ENCODE measurements around the gene ADAMTS3.

The ADAMTS3 gene

DNA sequence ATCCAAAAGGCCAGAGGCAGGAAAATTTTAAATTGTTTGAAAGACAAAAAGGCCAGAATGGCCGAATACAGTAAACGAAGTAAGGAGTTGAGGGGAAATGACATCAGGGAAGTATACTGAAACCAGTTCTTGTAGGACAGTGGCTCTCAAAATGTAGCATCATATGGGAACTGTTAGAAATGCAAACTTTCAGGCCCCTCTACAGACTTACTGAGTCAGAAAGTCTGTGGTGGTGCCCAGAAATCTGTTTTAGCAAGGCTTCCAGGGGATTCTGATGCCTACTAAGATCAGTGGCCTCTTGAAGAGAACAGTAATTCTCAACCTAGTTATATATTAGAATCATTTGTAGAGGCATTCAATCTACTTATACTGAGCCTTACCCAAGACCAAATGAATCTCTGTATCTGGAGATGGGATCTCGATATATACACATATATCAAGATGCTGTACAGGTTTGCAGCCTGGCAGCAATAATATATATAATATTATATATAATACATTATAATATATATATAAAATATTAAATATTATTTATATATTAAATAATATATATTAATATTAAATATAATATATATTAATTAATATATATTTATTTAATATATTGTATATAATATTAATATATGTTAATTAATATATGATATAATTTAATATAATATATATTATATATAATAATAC, 39.7 kb downstream of the ADAMTS3 start:
- Mint-ChIP-seq H3K4me1 (ENCODE audit: low read depth) (no peaks in the 10 kb centered on the region), H3K27me3 (no peaks in the 10 kb centered on the region), H3K27ac (no peak overlapping the region), H3K36me3 (ENCODE audit: low read depth) (no peaks in the 10 kb centered on the region), H3K9me3 (no peaks in the 10 kb centered on the region), H3K4me3 (no peak overlapping the region)
- intact Hi-C loops (cut with micrococcal nuclease): no loop called here

DNA sequence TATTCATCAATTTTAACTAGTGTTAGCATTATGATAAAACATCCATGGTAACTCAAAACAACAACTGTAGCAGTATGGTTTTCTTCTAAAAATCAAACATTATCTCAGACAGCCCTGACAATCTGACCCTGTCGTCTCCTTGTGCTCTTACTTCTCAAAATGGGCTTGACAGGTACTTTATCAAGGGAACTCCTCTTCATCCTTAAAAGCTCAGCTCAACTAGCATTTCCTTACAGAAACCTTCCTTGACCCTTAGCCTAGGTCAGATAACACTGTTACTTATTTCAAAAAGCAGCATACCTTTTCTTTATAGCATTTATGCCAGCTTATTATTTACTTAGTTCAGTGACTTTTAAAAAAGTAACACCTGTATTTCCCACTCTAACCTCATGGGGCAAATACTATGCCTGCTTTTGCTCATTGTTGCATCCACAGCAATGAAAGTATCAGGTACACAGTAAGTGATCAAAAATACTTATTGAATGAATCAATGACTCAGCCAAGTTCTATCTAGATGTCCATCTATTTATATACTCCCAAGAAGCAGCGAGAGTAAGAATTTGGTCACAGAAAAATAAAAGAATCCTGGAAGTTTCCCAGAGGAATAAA, 41.9 kb downstream of the ADAMTS3 start:
- H3K9me3 Mint-ChIP-seq: no peaks in the 10 kb centered on the region
- H3K4me3 Mint-ChIP-seq: no peak overlapping the region
- intact Hi-C loops (cut with micrococcal nuclease): no loop called here
- no peaks in the 10 kb centered on the region for H3K4me1 Mint-ChIP-seq (ENCODE audit: low read depth)
- no peak overlapping the region for H3K27ac Mint-ChIP-seq
- H3K27me3 Mint-ChIP-seq: no peaks in the 10 kb centered on the region
- no peaks in the 10 kb centered on the region for H3K36me3 Mint-ChIP-seq (ENCODE audit: low read depth)

DNA sequence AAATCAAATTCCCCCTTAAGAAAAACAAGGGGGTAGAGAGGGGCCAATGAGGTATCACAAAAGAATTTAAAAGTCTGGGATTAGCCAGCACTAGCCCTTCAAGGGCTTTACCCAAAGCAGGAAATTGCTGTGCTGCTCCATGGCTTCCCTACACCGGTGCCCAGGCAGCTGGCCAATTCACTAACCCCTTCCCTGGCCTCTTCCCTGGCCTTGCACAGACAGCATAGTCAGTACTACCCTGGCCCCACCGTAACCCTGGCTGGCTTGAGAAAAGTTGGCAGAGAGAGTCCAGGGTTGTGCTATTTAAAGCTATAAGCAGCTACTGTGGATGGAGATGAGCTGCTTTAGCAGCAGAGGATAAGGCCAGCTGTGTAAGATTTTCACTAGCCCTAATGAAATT, 43.1 kb downstream of the ADAMTS3 start:
- Mint-ChIP-seq H3K4me3 (no peak overlapping the region), H3K9me3 (peaks cover 3% of the 10 kb centered on the region), H3K4me1 (ENCODE audit: low read depth) (no peaks in the 10 kb centered on the region), H3K27ac (no peak overlapping the region), H3K27me3 (no peaks in the 10 kb centered on the region), H3K36me3 (ENCODE audit: low read depth) (no peaks in the 10 kb centered on the region)
- intact Hi-C loops (cut with micrococcal nuclease): no loop called here

DNA sequence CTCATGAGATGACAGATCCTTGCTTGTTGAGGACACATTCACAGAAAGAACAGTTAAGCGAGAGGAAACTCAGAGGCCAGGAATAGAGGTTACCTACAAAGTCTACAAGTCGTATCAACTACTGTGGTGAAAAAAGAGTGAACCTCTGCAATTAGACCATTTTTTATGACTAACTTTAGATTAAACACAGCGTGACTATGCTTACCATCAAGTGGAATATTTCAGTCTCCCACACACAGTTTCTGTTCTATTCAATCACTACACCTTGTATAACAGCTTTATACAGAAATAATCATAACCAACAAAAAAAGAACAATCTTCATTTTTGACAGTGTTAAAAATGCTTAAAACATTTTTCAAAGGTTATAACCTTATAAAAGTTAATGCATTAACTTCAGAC, 46.6 kb downstream of the ADAMTS3 start:
- Mint-ChIP-seq H3K27ac (no peak overlapping the region), H3K27me3 (no peaks in the 10 kb centered on the region), H3K36me3 (ENCODE audit: low read depth) (no peaks in the 10 kb centered on the region), H3K4me3 (no peak overlapping the region), H3K9me3 (peaks cover 18% of the 10 kb centered on the region), H3K4me1 (ENCODE audit: low read depth) (no peaks in the 10 kb centered on the region)
- intact Hi-C loops (cut with micrococcal nuclease): no loop called here

DNA sequence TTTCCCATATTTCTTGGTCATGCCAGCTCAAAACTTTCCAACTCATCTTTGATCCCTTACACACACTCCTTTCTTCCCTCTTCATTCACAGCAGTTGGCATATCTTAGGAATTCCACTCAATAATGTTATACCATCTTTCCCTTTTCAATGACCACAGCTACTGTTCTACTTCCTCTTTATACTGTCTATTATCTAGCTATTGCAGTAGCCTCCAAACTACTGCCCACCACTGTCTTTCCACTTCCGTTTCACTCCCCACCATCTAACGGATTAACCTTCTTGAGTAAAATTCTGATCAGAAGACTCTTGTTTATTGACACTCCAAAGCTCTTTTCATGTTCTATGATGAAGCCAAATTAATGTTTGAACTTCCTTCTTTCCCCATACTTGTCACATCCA, 55.8 kb downstream of the ADAMTS3 start:
- H3K27ac Mint-ChIP-seq: no peak overlapping the region
- no peaks in the 10 kb centered on the region for H3K27me3 Mint-ChIP-seq
- H3K4me3 Mint-ChIP-seq: no peak overlapping the region
- intact Hi-C loops (cut with micrococcal nuclease): no loop called here
- H3K36me3 Mint-ChIP-seq (ENCODE audit: low read depth): no peaks in the 10 kb centered on the region
- H3K9me3 Mint-ChIP-seq: peaks cover 1% of the 10 kb centered on the region
- no peaks in the 10 kb centered on the region for H3K4me1 Mint-ChIP-seq (ENCODE audit: low read depth)

DNA sequence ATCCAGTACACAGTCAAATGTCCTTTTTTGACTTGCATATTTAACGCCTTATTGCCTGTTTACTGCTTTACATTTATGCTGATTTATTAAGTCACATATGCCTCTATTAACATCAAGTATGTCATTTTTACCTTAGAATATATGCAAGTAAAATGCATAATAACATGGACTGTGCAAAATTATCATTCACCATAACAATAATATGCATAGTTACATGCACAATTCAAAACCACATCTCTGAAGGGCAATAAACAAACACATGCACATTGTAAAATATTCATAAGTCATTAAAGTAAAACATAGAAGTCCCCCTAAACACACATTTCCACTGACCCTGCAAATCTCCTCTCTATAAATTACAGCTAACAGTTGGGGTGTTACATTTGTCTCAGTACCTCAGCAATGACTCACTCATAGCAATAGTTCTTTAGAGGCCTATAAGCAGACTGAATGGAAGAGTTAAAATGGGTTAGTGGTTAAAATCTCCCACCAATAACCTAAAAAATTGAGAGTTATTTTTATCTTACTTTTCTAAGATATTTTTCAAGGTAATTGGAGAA, 61.1 kb downstream of the ADAMTS3 start:
- no peaks in the 10 kb centered on the region for H3K4me1 Mint-ChIP-seq (ENCODE audit: low read depth)
- H3K27me3 Mint-ChIP-seq: no peaks in the 10 kb centered on the region
- intact Hi-C loops (cut with micrococcal nuclease): loop anchor here (5.0 kb wide), 1 partner anchor 509 kb away; no protein-coding TSS in a partner anchor
- no peak overlapping the region for H3K4me3 Mint-ChIP-seq
- H3K27ac Mint-ChIP-seq: no peak overlapping the region
- no peaks in the 10 kb centered on the region for H3K9me3 Mint-ChIP-seq
- H3K36me3 Mint-ChIP-seq (ENCODE audit: low read depth): no peaks in the 10 kb centered on the region

DNA sequence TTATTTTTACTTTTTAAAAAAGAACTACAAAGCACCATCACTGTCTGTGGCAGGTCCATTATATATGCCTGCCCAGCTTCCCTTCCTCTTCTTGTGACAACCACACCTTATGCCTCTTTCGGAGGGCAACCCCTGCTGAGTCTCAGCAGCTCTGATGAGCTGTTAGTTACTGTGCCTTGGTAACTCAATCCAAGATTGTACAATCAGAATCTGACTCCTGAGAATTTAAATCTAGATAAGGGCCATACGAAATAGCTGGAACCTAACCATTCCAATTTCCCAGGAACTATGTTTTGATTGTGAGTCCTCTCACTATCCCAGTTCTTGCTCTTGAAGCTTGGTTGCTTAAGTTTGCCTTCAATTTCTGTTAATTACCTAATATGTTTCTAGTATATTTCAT, 61.9 kb downstream of the ADAMTS3 start:
- intact Hi-C loops (cut with micrococcal nuclease): loop anchor here (5.0 kb wide), 1 partner anchor 510 kb away; no protein-coding TSS in a partner anchor
- Mint-ChIP-seq H3K4me3 (no peak overlapping the region), H3K27ac (no peak overlapping the region)

DNA sequence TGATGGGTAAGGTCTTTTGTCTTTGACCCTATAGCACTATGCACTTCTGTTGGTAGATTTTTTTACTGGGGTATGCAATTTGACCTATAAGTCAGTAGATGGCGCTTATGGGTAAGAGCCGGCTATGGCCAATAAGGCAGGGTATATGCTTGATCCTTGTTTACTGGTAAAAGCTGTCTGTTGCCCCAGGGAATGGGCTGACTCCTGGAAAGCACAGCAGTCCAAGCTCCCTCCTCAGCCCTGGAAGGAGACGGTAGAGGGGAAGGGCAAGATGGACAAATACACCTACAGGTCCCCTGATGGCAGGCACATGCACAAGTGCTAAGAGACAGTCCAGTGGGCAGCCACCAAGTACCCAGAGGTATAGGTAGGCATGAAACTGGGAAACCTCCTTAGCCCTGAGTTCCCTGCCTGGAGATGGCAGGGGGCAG, 63.7 kb downstream of the ADAMTS3 start:
- no peaks in the 10 kb centered on the region for H3K27me3 Mint-ChIP-seq
- H3K4me1 Mint-ChIP-seq (ENCODE audit: low read depth): no peaks in the 10 kb centered on the region
- no peaks in the 10 kb centered on the region for H3K36me3 Mint-ChIP-seq (ENCODE audit: low read depth)
- H3K27ac Mint-ChIP-seq: no peak overlapping the region
- no peaks in the 10 kb centered on the region for H3K9me3 Mint-ChIP-seq
- no peak overlapping the region for H3K4me3 Mint-ChIP-seq
- intact Hi-C loops (cut with micrococcal nuclease): loop anchor here (5.0 kb wide), 1 partner anchor 512 kb away; no protein-coding TSS in a partner anchor

More for the DNA sequence above, 61.9 kb downstream of the ADAMTS3 start:
- Mint-ChIP-seq H3K27me3 (no peaks in the 10 kb centered on the region), H3K9me3 (no peaks in the 10 kb centered on the region), H3K4me1 (ENCODE audit: low read depth) (no peaks in the 10 kb centered on the region), H3K36me3 (ENCODE audit: low read depth) (no peaks in the 10 kb centered on the region)

DNA sequence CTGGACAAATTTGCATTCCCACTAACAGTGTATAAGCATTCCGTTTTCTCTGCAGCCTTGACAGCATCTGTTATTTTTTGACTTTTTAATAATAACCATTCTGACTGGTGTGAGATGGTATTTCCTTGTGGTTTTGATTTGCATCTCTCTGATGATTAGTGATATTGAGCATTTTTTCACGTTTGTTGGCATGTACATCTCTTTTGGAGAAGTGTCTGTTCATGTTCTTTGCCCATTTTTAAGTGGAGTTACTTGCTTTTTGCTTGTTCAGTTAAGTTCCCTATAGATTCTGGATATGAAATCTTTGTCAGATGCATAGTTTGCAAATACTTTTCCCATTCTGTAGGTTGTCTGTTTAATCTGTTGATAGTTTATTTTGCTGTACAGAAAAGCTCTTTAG, 68.8 kb downstream of the ADAMTS3 start:
- Mint-ChIP-seq H3K36me3 (ENCODE audit: low read depth) (no peaks in the 10 kb centered on the region), H3K4me3 (no peak overlapping the region), H3K9me3 (no peaks in the 10 kb centered on the region), H3K27ac (no peak overlapping the region), H3K4me1 (ENCODE audit: low read depth) (no peaks in the 10 kb centered on the region), H3K27me3 (no peaks in the 10 kb centered on the region)
- intact Hi-C loops (cut with micrococcal nuclease): no loop called here

DNA sequence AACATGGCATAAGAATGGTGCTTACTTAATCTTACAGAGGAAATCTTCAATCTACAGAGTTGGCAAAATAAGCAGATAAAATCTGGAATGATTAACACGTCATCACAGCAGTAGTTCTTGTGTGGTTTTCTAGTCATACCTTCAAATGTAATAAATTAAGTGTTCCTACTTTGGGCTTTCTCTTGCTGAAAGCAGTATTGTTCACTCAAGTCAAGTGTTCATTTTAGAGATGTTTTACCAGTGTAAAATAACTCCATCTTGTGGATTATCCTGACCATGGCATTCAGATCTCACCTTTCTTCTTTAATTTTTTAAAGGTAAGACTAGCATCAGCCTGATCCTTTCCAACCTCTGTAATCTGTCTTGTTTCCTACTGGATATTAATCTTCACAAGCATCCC, 72.9 kb downstream of the ADAMTS3 start:
- Mint-ChIP-seq H3K4me1 (ENCODE audit: low read depth) (no peaks in the 10 kb centered on the region), H3K9me3 (peaks cover 12% of the 10 kb centered on the region), H3K4me3 (no peak overlapping the region), H3K27ac (no peak overlapping the region), H3K27me3 (no peaks in the 10 kb centered on the region), H3K36me3 (ENCODE audit: low read depth) (no peaks in the 10 kb centered on the region)
- intact Hi-C loops (cut with micrococcal nuclease): no loop called here

DNA sequence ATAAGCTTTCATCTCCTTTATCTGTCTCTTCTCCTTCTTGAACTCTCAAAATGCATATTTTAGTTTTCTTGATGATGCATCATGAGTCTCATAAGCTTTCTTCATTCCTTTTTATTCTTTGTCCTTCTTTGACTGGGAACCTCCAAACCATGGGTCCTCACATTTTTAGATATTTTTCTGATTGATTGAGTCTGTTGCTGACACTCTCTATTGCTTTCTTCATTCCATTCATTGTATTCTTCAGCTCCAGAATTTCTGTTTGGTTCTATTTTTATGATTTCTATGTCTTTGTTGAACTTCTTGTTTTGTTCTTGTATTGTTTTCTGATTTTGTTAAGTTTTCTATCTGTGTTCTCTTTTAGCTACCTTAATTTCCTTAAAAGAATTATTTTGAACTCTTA, 74.9 kb downstream of the ADAMTS3 start:
- no peak overlapping the region for H3K4me3 Mint-ChIP-seq
- no peaks in the 10 kb centered on the region for H3K4me1 Mint-ChIP-seq (ENCODE audit: low read depth)
- peaks cover 12% of the 10 kb centered on the region for H3K9me3 Mint-ChIP-seq
- no peaks in the 10 kb centered on the region for H3K36me3 Mint-ChIP-seq (ENCODE audit: low read depth)
- intact Hi-C loops (cut with micrococcal nuclease): no loop called here
- H3K27ac Mint-ChIP-seq: no peak overlapping the region
- H3K27me3 Mint-ChIP-seq: no peaks in the 10 kb centered on the region

DNA sequence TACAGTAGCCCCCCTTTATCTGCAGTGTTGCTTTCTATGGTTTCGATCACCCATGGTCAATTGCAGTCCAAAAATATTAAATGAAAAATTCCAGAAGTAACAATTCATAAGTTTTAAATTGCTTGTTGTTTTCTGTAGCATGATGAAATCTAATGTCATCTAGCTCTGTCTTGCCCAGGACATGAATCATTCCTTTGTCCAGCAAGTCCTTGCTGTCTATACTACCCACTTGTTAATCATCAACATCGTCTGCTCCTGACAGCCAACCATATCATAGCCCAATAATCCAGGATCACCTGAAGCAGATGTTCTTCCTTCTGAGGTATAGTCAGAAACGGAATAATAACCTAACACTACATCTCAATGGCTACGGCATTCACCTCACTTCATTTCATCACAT, 79.8 kb downstream of the ADAMTS3 start:
- Mint-ChIP-seq H3K9me3 (peaks cover 6% of the 10 kb centered on the region), H3K36me3 (ENCODE audit: low read depth) (no peaks in the 10 kb centered on the region), H3K4me1 (ENCODE audit: low read depth) (no peaks in the 10 kb centered on the region), H3K27ac (no peak overlapping the region), H3K27me3 (no peaks in the 10 kb centered on the region), H3K4me3 (no peak overlapping the region)
- intact Hi-C loops (cut with micrococcal nuclease): no loop called here

DNA sequence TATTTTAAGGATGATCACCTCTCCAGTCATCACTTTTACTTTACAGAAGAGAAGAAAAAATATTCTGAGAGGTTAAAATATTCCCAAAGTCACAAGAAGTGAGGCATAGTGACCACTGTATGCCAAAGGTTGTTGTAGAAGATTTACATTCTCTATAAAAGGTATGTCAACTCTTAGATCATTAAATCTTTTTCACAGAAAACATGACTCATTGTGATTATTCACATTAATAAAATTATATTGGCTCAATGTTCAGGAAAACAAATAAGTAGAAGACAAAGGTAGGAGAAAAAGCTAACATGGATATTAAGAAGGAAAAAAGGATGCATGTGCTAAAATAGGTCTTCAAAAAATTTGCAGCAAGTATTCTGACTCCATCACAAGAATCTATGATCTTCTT, 82.0 kb downstream of the ADAMTS3 start:
- intact Hi-C loops (cut with micrococcal nuclease): no loop called here
- Mint-ChIP-seq H3K9me3 (no peaks in the 10 kb centered on the region), H3K4me1 (ENCODE audit: low read depth) (no peaks in the 10 kb centered on the region), H3K27me3 (no peaks in the 10 kb centered on the region), H3K4me3 (no peak overlapping the region), H3K27ac (no peak overlapping the region), H3K36me3 (ENCODE audit: low read depth) (no peaks in the 10 kb centered on the region)

DNA sequence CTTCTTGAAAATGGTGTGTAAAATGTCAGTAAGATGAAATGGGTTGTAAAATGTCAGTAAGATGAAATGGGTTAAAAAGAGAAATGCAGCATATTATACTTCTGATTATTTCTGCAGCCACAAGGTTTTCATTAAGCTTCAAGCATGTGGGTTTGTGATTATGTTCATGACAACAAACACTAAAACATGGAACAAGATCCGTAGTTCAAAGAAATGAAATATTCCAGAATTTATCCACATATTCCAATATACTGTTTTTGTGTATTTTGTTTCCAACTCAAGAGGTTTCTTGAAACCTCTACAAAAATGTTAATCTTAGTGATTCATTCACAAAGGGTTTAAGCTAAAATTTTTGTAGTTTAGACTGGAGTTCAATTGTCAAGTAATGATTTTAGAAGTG, 84.0 kb downstream of the ADAMTS3 start:
- Mint-ChIP-seq H3K27ac (no peak overlapping the region), H3K27me3 (no peaks in the 10 kb centered on the region), H3K9me3 (no peaks in the 10 kb centered on the region), H3K36me3 (ENCODE audit: low read depth) (no peaks in the 10 kb centered on the region), H3K4me3 (no peak overlapping the region), H3K4me1 (ENCODE audit: low read depth) (no peaks in the 10 kb centered on the region)
- intact Hi-C loops (cut with micrococcal nuclease): no loop called here
